Inferior parietal cortex (tissue), 1 donor: Measurements from ENCODE around the gene ITGB8.
"Not testable (repeated sequence)": the region's sequence is repeated elsewhere in the genome, so short reads cannot be mapped to it uniquely, and the experiment has no call there.

Experiments
- DNase-seq: peaks from one replicate; pipeline ENCODE4 v3.0.0-alpha.2; 2016; ENCODE audit errors: extremely low spot score

ITGB8 gene

GRCh38 chr7:20381406-20382034 lies 50.8 kb downstream of the ITGB8 start:
- DNase-seq, result no peak

- no peak for DNase-seq
Measured at GRCh38 chr7:20383351-20383750, 52.7 kb downstream of the ITGB8 start.

DNA sequence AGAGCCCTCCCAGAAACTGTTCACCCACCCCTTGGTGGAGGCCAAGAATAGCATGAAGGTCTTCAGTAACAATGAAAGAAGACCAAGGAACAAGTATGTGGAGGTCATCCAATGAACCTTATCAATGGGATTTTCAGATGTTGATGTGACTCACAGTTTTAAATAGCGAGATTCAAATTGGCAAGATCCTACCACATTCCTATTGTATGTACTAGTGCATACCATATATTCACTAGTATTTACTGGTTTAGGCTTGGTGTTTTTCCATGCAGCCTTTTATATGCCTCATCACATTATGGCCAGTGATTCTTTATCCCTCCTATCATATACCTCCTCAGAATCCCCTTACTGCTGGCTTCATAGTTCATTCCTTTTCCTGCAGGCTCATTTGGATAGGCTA lies 54.4 kb downstream of the ITGB8 start:
- no peak for DNase-seq

- no peak for DNase-seq
Measured at GRCh38 chr7:20388084-20388483, 57.4 kb downstream of the ITGB8 start.

DNA sequence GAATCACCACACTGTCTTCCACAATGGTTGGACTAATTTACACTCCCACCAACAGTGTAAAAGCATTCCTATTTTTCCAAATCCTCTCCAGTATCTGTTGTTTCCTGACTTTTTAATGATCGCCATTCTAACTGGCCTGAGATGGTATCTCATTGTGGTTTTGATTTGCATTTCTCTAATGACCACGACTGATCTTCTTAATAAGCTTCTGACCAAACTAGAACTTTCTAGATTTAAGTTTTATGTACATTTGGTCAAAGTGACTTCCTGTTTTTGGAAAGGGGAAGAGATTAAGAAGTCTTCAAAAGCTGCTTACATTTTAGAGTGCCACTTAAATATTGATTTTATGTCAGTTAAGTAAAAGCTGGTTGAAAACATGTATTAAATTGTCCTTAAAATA lies 58.5 kb downstream of the ITGB8 start:
- DNase-seq, result not testable (repeated sequence)

GRCh38 chr7:20393021-20393610 lies 62.4 kb downstream of the ITGB8 start:
- no peak for DNase-seq

- DNase-seq, result no peak
Measured at GRCh38 chr7:20393616-20394015, 62.9 kb downstream of the ITGB8 start.

DNA sequence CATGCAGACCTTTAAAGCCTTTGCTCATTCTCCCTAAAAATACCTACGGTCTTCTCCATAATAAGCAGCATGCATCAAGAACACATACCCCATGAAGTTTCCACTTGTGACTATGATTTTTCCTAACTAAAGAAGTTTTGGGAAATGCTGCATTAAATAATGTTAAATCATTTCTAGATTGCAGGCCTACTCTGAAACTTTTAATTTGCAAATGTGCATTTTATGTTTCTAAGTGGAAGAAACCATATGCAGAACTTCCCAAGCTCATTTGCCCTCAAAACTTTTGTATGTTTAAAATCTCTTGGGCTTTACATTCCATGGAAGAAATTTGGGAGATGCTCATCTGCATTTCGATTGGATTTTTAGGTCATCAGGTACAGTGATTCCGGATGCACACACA lies 63.6 kb downstream of the ITGB8 start:
- DNase-seq, result no peak

- no peak for DNase-seq
Measured at GRCh38 chr7:20395104-20395503, 64.4 kb downstream of the ITGB8 start.

- DNase-seq, result no peak
Measured at GRCh38 chr7:20395511-20395910, 64.8 kb downstream of the ITGB8 start.

DNA sequence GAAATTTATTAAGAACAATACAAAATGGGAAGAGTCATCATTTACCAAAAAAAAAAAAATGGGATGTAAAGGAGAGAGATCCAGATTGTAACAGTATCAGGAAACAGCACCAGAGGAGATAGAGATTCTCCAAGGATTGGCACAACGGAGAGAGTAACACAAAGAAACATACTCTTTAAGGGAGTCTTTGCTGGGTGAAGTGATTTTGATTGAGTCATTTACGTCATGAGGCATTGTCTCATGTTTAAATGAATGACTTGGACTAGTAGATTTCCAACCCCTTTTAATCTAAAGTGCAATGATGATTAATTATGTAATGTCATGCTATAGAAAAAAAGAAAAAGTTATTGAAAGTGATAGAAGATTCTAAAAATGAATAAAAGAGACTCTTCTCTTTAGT lies 68.8 kb downstream of the ITGB8 start:
- no peak for DNase-seq

GRCh38 chr7:20401861-20402746 lies 71.4 kb downstream of the ITGB8 start:
- no peak for DNase-seq

- DNase-seq, result peak; percentile 17
Measured at GRCh38 chr7:20402747-20403230, 72.1 kb downstream of the ITGB8 start.

GRCh38 chr7:20403331-20403730 lies 72.6 kb downstream of the ITGB8 start:
- DNase-seq, result no peak

GRCh38 chr7:20404320-20404719 lies 73.6 kb downstream of the ITGB8 start:
- DNase-seq, result no peak

DNA sequence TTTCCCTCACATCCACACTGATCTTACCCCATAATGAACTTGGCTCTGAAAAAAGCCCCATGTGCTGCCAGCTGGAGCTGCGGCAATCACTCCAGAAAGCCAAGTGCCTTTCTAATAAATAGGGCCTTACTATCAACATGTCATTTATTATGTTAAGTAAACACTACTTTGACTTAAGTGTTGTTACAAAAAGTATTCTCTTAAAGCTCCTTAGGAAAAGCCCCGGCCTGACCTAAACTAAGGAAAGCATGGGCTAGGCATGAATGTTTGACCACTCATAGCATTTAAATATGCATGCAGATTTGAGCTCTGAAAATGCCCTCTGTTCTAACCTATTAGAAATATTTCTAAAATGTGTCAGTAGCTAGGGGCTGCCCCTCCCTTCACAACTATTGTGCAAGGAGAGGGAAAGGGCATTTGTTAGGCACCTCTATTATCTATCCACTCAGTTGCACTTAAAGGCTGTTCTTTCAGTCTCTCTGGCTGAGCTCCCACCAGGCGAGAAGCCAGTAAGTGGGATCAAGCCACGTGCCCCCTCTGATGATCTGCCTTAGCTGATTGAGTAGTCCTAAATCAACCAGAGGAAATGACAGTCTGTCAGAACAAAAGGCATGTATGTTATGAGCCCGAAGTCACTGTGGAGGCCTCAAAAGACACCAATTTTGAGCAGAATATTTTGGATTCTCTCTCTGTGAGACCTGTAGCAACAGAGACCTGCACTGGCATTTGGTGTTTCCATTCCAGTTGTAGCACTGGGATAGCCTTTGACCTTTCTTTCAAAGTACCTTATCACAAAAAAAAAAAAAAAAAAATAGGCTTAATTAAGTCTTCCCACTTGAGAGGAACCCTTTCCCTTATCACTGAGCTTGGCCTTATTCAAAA lies 77.1 kb downstream of the ITGB8 start:
- no peak for DNase-seq

DNA sequence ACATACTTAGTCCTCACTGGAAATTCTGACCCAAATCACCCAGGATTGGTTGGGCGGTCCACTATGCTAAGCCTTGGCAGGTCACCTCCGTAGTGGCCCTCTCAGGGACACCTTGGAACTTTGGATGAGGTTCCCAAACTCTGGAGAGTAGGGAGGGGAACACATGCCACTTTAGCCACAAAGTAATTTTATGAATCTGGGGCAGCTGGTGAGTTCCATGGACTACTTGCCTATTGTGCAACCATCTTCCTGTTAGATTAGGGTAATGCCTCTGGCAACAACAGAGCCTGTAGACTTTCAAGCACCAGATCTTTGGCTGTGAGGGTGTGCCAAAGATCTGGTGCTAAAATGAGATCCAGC lies 77.7 kb downstream of the ITGB8 start:
- no peak for DNase-seq

- DNase-seq, result no peak
Measured at GRCh38 chr7:20409961-20410360, 79.3 kb downstream of the ITGB8 start.

- no peak for DNase-seq
Measured at GRCh38 chr7:20411372-20411771, 80.7 kb downstream of the ITGB8 start.

- DNase-seq, result no peak
Measured at GRCh38 chr7:20412032-20412431, 81.3 kb downstream of the ITGB8 start.

DNA sequence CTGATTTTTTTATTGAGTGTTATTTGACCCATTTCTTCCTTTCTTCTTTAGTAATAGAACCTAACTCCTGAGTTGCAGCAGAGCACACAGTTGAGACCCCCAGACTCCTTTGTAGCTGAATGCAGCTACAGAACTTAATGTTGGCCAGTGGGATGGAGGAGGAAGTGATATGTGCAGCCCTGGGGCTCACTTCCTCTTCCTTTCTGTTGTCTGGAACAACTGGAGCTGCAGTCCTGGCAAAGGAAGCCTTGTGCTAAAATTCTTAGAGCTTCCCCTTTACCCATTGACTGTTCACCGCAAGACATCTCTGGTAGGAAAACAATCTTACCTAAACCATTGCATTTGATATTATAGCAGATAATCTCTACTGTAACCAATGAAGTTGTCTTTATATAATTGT lies 86.6 kb downstream of the ITGB8 start:
- no peak for DNase-seq
